A549 (cell line): ENCODE results near the gene OR51B5. TPM values are rescaled to one million over a fixed set of nuclear protein-coding genes. Genes with fewer than 3 reads are reported as not detected.

ENCODE experiments used
- ATAC-seq, 2 experiments: fragments of 200-7000 bp in 1 of 2; fragments of >200 bp in 1 of 2; cut with Nextera tagmentation in 1 of 2; cut with Tn5 transposase in 1 of 2; 3 replicates each; pipeline versions ENCODE4 v1.8.0 to v1.9.1; 2018 to 2020; ENCODE audit warnings: mild to moderate bottlenecking in 1 of 2, moderate library complexity in 1 of 2
- CTCF ChIA-PET: fragments of 300-600 bp; sonication (Branson Sonifier 250); formaldehyde crosslinking; extraction: SDS; loops from one replicate; lab custom pipeline; 2021; ENCODE audit warnings: antibody characterized with exemption, inconsistent platforms; lab: Yijun Ruan, JAX
- POLR2A ChIA-PET: fragments of 350-600 bp; formaldehyde crosslinking; extraction: SDS; loops from one replicate; lab custom pipeline; 2021; ENCODE audit warnings: antibody characterized with exemption, inconsistent platforms; lab: Yijun Ruan, JAX
- DNase-seq, 2 experiments: peaks; one replicate each; pipeline versions ENCODE4 v3.0.0 to v3.0.0-alpha.2; 2011 to 2016; ENCODE audit warnings: low read depth in 1 of 2, low spot score in 1 of 2
- FAIRE-seq: peaks from 2 replicates; lab custom pipeline; 2011; peaks lifted over from hg19 to GRCh38; lab: Jason Lieb, UNC
- H3K27ac ChIP-seq, 2 experiments: fragments of >200 bp; sonication (Bioruptor Twin); formaldehyde crosslinking; 3 replicates each; pipeline ENCODE4 v1.5.1; 2016 to 2017
- H3K4me1 ChIP-seq: fragments of >200 bp; sonication (Bioruptor Twin); formaldehyde crosslinking; 3 replicates; pipeline ENCODE4 v1.6.1; 2016
- H3K4me2 ChIP-seq: fragments of >200 bp; sonication (Bioruptor Twin); formaldehyde crosslinking; 3 replicates; pipeline ENCODE4 v1.6.1; 2016
- H3K4me3 ChIP-seq: fragments of >200 bp; sonication (Bioruptor Twin); formaldehyde crosslinking; 3 replicates; pipeline ENCODE4 v1.5.1; 2016
- H3K9me3 ChIP-seq: fragments of >200 bp; sonication (Bioruptor Twin); formaldehyde crosslinking; 3 replicates; pipeline ENCODE4 v1.6.1; 2016
- ATOH8 ChIP-seq: fragments of 250-450 bp; sonication (Bioruptor Pico); IDR thresholded peaks from 2 replicates; pipeline ENCODE4 v1.5.0; 2020; ENCODE audit warnings: low read depth, mild to moderate bottlenecking, moderate library complexity
- BHLHE40 ChIP-seq: IDR thresholded peaks from 2 replicates; pipeline ENCODE4 v1.6.1; 2012; ENCODE audit warnings: low read depth, low read length, inconsistent platforms
- CBX8 ChIP-seq: fragments of 200-600 bp; sonication (generic); IDR thresholded peaks from 2 replicates; pipeline ENCODE4 v1.6.1; 2016
- CEBPB ChIP-seq, 2 experiments: fragments of >200 bp in 1 of 2; sonication (Bioruptor Twin) in 1 of 2; formaldehyde crosslinking in 1 of 2; IDR thresholded peaks; 2 replicates each; pipeline ENCODE4 v1.6.1; 2012 to 2016
- CHD2 ChIP-seq: fragments of 150-350 bp; IDR thresholded peaks from 2 replicates; pipeline ENCODE4 v1.6.1; 2014; ENCODE audit warnings: low read length; ENCODE audit not compliant: partially characterized antibody
- E2F6 ChIP-seq: IDR thresholded peaks from 2 replicates; pipeline ENCODE4 v1.6.1; 2012; ENCODE audit warnings: low read depth, borderline replicate concordance
- EHF ChIP-seq: fragments of 250-450 bp; sonication (Bioruptor Pico); IDR thresholded peaks from 2 replicates; pipeline ENCODE4 v1.5.0; 2020; ENCODE audit warnings: mild to moderate bottlenecking
- EP300 ChIP-seq, 2 experiments: fragments of >200 bp; sonication (Bioruptor Twin); formaldehyde crosslinking; IDR thresholded peaks; 2 replicates in 1 of 2; 3 replicates in 1 of 2; pipeline ENCODE4 v1.6.1; 2016 to 2017
- ESRRA ChIP-seq: fragments of 150-350 bp; IDR thresholded peaks from 2 replicates; pipeline ENCODE4 v1.6.1; 2014; ENCODE audit warnings: mild to moderate bottlenecking, low read length, borderline replicate concordance
- FOSL2 ChIP-seq, 2 experiments: fragments of 450-650 bp in 1 of 2; fragments of >200 bp in 1 of 2; sonication (Bioruptor Twin) in 1 of 2; formaldehyde crosslinking; IDR thresholded peaks; 2 replicates each; pipeline versions ENCODE4 v1.5.0 to v1.6.1; 2016 to 2020; ENCODE audit warnings: mild to moderate bottlenecking in 1 of 2, moderate library complexity in 1 of 2
- FOXS1 ChIP-seq: fragments of 250-450 bp; sonication (Bioruptor Pico); IDR thresholded peaks from 2 replicates; pipeline ENCODE4 v1.5.0; 2020; ENCODE audit warnings: mild to moderate bottlenecking, moderate library complexity
- HEYL ChIP-seq: fragments of 250-450 bp; sonication (Bioruptor Pico); IDR thresholded peaks from 2 replicates; pipeline ENCODE4 v1.8.0; 2021; ENCODE audit warnings: mild to moderate bottlenecking, moderate library complexity
- HMGXB4 ChIP-seq: fragments of 250-450 bp; sonication (Bioruptor Pico); IDR thresholded peaks from 2 replicates; pipeline ENCODE4 v1.5.0; 2021; ENCODE audit warnings: mild to moderate bottlenecking, moderate library complexity, borderline replicate concordance
- HOXB13 ChIP-seq: fragments of 250-450 bp; sonication (Bioruptor Pico); IDR thresholded peaks from 2 replicates; pipeline ENCODE4 v1.5.0; 2020; ENCODE audit warnings: low read depth, mild to moderate bottlenecking, moderate library complexity
- JUN ChIP-seq, 2 experiments: fragments of >200 bp; sonication (Bioruptor Twin); formaldehyde crosslinking; IDR thresholded peaks; 2 replicates in 1 of 2; 3 replicates in 1 of 2; pipeline ENCODE4 v1.6.1; 2016 to 2017
- JUNB ChIP-seq: fragments of >200 bp; sonication (Bioruptor Twin); formaldehyde crosslinking; IDR thresholded peaks from 2 replicates; pipeline ENCODE4 v1.6.1; 2016
- KDM5A ChIP-seq: fragments of 200-600 bp; sonication (generic); IDR thresholded peaks from 2 replicates; pipeline ENCODE4 v1.6.1; 2016; ENCODE audit warnings: antibody characterized with exemption, mild to moderate bottlenecking
- MAFK ChIP-seq: fragments of 450-650 bp; IDR thresholded peaks from 2 replicates; pipeline ENCODE4 v1.6.1; 2014; ENCODE audit not compliant: partially characterized antibody
- MAZ ChIP-seq: fragments of 150-350 bp; IDR thresholded peaks from 2 replicates; pipeline ENCODE4 v1.6.1; 2014; ENCODE audit warnings: antibody characterized with exemption, low read depth, low read length, borderline replicate concordance
- PBX3 ChIP-seq: IDR thresholded peaks from 2 replicates; pipeline ENCODE4 v1.6.1; 2012
- PHF8 ChIP-seq: fragments of 200-600 bp; sonication (generic); IDR thresholded peaks from 2 replicates; pipeline ENCODE4 v1.6.1; 2016; ENCODE audit warnings: low read depth, mild to moderate bottlenecking, antibody characterized with exemption, moderate library complexity, borderline replicate concordance
- POLR2AphosphoS2 ChIP-seq: conservative IDR thresholded peaks from 2 replicates; pipeline ENCODE4 v1.6.1; 2012; ENCODE audit warnings: low read length, improper control_type of control experiment, inconsistent platforms
- RCOR1 ChIP-seq: fragments of 150-350 bp; IDR thresholded peaks from 2 replicates; pipeline ENCODE4 v1.6.1; 2014; ENCODE audit warnings: antibody characterized with exemption, low read length, low read depth
- RNF2 ChIP-seq: fragments of 200-600 bp; sonication (generic); IDR thresholded peaks from 2 replicates; pipeline ENCODE4 v1.6.1; 2016; ENCODE audit warnings: low read depth, mild to moderate bottlenecking, antibody characterized with exemption, moderate library complexity, borderline replicate concordance
- USF2 ChIP-seq: fragments of 450-650 bp; IDR thresholded peaks from 2 replicates; pipeline ENCODE4 v1.6.1; 2014; ENCODE audit warnings: antibody characterized with exemption
- ZFP36 ChIP-seq: fragments of 450-650 bp; IDR thresholded peaks from 2 replicates; pipeline ENCODE4 v1.6.1; 2014; ENCODE audit warnings: borderline replicate concordance; ENCODE audit not compliant: partially characterized antibody
- ZNF302 ChIP-seq: fragments of 250-450 bp; sonication (Bioruptor Pico); IDR thresholded peaks from 2 replicates; pipeline ENCODE4 v1.9.0; 2021; ENCODE audit warnings: inconsistent platforms, mild to moderate bottlenecking, moderate library complexity
- ZSCAN20 ChIP-seq: fragments of 250-450 bp; sonication (Bioruptor Pico); IDR thresholded peaks from 2 replicates; pipeline ENCODE4 v1.8.0; 2022; ENCODE audit warnings: mild to moderate bottlenecking, moderate library complexity
- WGBS: methylation state at CpG from one replicate; pipeline ENCODE4 v1.1.6; 2017; ENCODE audit errors: missing lambda C conversion rate; 5-methylcytosine and 5-hydroxymethylcytosine counted together
- polyA plus RNA-seq, 4 experiments: library from polyadenylated mRNA; depleted of rRNA in 3 of 4; stranded (reverse); fragments of >200 nt; fragmentation: RNase III in 1 of 4; extraction: RNeasy Plus Mini Kit Qiagen cat#74134 plus additional on column Dnase treatment in 1 of 4; gene quantifications; 2 replicates in 3 of 4; 3 replicates in 1 of 4; pipeline ENCODE4 v1.2.3, GENCODE V29; 2011 to 2017

OR51B5 gene
- polyA plus RNA-seq, 2 of the 4 experiments (the other 2 are of a cell fraction): 0.06 to 0.09 TPM

- CTCF ChIA-PET: no interaction called here
- FAIRE-seq: no peak
These were observed 35.9 kb downstream of the OR51B5 start for GRCh38 chr11:5307256-5308019.

GRCh38 chr11:5304046-5304445 lies 39.3 kb downstream of the OR51B5 start:
- no peak for ATAC-seq
- H3K27ac ChIP-seq: no peak overlapping the region
- no peaks in the 10 kb centered on the region for H3K9me3 ChIP-seq
- ChIA-PET CTCF (interaction anchor here (1.3 kb wide), 1 partner anchor 13 kb away, joined by 4 read pairs; no protein-coding TSS in a partner anchor), POLR2A (no interaction called here)
- H3K4me2 ChIP-seq: no peak overlapping the region
- H3K4me1 ChIP-seq: no peaks in the 10 kb centered on the region
- TF ChIP-seq JUNB: no peak
- TF ChIP-seq EHF: no peak
- TF ChIP-seq BHLHE40: no peak
- no peak for TF ChIP-seq ESRRA
- no peak for TF ChIP-seq ZSCAN20 (CRISPR knock-in tag)
- TF ChIP-seq PHF8: no peak
- no peak for TF ChIP-seq PBX3
- no peak for TF ChIP-seq HEYL (CRISPR knock-in tag)
- no peak for TF ChIP-seq CBX8
- no peak for TF ChIP-seq RCOR1
- TF ChIP-seq POLR2AphosphoS2: no peak
- TF ChIP-seq KDM5A: no peak
- no peak for TF ChIP-seq HMGXB4
- 26% methylated on average over 1 of the region's 1 CpG for WGBS
- no peak for DNase-seq
- no peak for FAIRE-seq
- no peak overlapping the region for H3K4me3 ChIP-seq

More at GRCh38 chr11:5307256-5308019, 35.9 kb downstream of the OR51B5 start:
- Histone ChIP-seq H3K4me1 (no peaks in the 10 kb centered on the region), H3K9me3 (no peaks in the 10 kb centered on the region), H3K4me2 (no peak overlapping the region), H3K4me3 (no peak overlapping the region), H3K27ac (no peak overlapping the region)
- WGBS: 28% methylated on average over 2 of the region's 2 CpGs
- POLR2A ChIA-PET: no interaction called here
- no peak for TF ChIP-seq MAFK
- TF ChIP-seq ZNF302 (CRISPR knock-in tag): no peak
- no peak for TF ChIP-seq BHLHE40
- TF ChIP-seq CHD2: no peak
- TF ChIP-seq E2F6: no peak
- TF ChIP-seq HOXB13 (CRISPR knock-in tag): no peak
- no peak for TF ChIP-seq ZFP36
- no peak for TF ChIP-seq RNF2
- no peak for TF ChIP-seq FOXS1 (CRISPR knock-in tag)
- TF ChIP-seq JUN (IDR thresholded peaks at IDR 0.05): no peak
- TF ChIP-seq ESRRA: no peak
- TF ChIP-seq MAZ: no peak
- TF ChIP-seq ATOH8 (CRISPR knock-in tag): no peak
- TF ChIP-seq CEBPB (IDR thresholded peaks at IDR 0.05): no peak
- no peak for TF ChIP-seq EP300 (IDR thresholded peaks at IDR 0.05)
- no peak for TF ChIP-seq USF2
- no peak for TF ChIP-seq FOSL2 (IDR thresholded peaks at IDR 0.05)
- TF ChIP-seq FOSL2 (CRISPR knock-in tag; IDR thresholded peaks at IDR 0.05): no peak
- TF ChIP-seq HMGXB4: no peak
- DNase-seq: no peak
- no peak for ATAC-seq
